Measurements from ENCODE around the gene TRIP13.
"Not testable (repeated sequence)": the region's sequence is repeated elsewhere in the genome, so short reads cannot be mapped to it uniquely, and the experiment has no call there.

The TRIP13 gene

DNA sequence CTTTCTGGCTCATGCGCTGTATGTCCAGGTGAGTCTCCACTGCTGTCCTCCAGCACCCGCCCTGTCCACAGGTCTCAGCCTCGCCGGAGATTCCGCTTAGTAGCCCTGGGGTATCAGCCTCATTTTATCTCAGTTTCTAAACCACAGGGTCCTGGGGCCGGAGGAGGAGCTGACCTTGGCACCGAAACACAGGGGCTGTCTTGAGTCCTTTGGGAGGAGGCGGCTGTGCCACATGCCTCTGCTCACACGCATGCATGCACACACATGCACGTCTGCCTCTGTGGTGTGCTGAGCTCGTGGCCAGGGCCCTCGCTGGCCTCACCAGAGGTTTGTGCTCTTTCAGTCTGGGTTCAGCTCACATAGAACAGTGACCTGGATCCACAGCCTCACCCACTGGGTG lies 23.3 kb downstream of the TRIP13 start:
- peaks cover 35% of the 10 kb centered on the region for H3K36me3 ChIP-seq
- no peak overlapping the region for H3K4me3 ChIP-seq (ENCODE audit: low read depth, low read length)
- H3K9me3 ChIP-seq, result no peaks in the 10 kb centered on the region
- no peak for DNase-seq
- TF ChIP-seq, protein P1, sequence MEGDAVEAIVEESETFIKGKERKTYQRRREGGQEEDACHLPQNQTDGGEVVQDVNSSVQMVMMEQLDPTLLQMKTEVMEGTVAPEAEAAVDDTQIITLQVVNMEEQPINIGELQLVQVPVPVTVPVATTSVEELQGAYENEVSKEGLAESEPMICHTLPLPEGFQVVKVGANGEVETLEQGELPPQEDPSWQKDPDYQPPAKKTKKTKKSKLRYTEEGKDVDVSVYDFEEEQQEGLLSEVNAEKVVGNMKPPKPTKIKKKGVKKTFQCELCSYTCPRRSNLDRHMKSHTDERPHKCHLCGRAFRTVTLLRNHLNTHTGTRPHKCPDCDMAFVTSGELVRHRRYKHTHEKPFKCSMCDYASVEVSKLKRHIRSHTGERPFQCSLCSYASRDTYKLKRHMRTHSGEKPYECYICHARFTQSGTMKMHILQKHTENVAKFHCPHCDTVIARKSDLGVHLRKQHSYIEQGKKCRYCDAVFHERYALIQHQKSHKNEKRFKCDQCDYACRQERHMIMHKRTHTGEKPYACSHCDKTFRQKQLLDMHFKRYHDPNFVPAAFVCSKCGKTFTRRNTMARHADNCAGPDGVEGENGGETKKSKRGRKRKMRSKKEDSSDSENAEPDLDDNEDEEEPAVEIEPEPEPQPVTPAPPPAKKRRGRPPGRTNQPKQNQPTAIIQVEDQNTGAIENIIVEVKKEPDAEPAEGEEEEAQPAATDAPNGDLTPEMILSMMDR (IDR thresholded peaks at IDR 0.05; ENCODE audit: low read depth, low read length), result no peak
- no peaks in the 10 kb centered on the region for H3K4me1 ChIP-seq
- no peaks in the 10 kb centered on the region for H3K27me3 ChIP-seq

DNA sequence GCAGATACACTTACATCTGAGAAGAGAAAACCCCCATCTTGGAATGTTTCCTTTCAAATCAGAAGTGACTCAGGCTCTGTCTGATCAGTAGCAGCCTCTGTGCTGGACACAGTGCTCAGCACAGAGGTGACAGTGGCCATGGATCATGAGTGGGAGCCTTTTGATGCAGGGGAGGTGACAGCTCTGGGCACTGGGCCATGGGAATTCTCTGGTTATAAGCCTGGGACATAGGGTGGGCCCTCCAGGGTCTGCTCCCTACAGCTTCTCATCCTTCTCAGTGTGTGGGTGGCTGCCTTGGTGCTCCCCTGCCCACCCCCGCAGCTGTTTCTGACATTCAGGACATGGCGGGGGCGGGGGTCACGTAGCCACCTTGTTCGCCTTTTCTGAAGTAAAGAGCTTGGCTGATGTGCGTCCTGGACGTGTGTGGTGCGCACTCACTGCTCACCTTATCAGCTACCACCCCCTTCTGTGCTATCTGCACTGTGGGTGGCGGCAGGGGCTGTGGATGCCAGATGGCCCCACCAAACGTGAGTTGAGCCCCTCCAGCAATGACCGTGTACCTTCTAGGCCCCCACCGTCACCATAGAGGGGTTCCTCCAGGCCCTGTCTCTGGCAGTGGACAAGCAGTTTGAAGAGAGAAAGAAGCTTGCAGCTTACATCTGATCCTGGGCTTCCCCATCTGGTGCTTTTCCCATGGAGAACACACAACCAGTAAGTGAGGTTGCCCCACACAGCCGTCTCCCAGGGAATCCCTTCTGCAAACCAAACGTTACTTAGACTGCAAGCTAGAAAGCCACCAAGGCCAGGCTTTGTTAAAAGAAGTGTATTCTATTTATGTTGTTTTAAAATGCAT lies 24.0 kb downstream of the TRIP13 start:
- no peak for DNase-seq
- Histone ChIP-seq H3K4me3 (ENCODE audit: low read depth, low read length) (no peak overlapping the region), H3K36me3 (peaks cover 35% of the 10 kb centered on the region), H3K4me1 (no peaks in the 10 kb centered on the region), H3K9me3 (no peaks in the 10 kb centered on the region), H3K27me3 (no peaks in the 10 kb centered on the region)
- TF ChIP-seq, protein P1 (IDR thresholded peaks at IDR 0.05; ENCODE audit: low read depth, low read length), result no peak

DNA sequence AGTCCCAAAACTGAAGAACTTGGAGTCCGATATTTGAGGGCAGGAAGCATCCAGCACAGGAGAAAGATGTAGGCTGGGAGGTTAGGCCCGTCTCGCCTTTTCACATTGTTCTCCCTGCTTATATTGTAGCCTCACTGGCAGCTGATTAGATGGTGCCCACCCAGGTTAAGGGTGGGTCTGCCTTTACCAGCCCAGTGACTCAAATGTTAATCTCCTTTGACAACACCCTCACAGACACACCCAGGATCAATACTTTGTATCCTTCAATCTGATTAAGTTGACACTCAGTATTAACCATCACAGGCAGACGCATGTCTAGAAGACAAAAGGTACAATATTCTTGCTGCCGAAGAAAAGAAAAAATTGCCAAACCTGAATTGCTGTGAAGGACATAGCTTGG lies 26.0 kb downstream of the TRIP13 start:
- H3K9me3 ChIP-seq; DNase-seq; H3K4me3 ChIP-seq (ENCODE audit: low read depth, low read length); H3K27me3 ChIP-seq; H3K4me1 ChIP-seq: not testable (repeated sequence)
- H3K36me3 ChIP-seq, result peaks cover 32% of the 10 kb centered on the region

DNA sequence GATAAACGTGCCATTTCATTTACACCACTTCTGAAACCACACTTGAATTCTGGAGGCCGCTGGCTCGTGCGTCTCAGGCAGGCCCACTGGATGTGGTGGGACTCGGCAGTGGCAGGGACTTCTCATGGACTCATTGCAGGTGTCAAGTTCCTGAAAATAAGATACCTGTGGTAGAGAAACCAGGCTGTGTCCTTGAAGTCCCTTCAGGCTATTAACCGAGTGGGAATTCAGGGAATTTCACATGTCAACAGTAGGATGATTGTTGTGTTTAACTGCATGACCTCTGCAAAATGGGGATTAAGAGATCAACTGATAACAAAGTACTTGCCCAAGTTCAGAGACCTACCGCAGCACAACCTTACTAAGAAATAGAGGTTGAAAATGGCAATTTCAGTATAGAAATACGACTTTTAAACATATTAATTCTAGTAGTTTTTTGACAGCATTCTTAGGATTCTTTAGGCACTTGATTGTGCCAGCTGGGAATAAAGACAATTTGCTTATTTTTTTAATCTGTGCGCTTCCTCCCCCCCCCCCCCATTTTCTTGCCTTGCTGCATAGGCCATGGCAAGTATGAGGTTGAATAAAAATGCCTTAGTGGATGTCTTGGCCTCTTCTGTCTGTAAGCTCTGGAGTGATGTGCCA lies 26.8 kb downstream of the TRIP13 start:
- no peaks in the 10 kb centered on the region for H3K27me3 ChIP-seq
- no peaks in the 10 kb centered on the region for H3K9me3 ChIP-seq
- no peaks in the 10 kb centered on the region for H3K4me1 ChIP-seq
- H3K36me3 ChIP-seq, result peaks cover 26% of the 10 kb centered on the region
- DNase-seq, result no peak
- TF ChIP-seq, protein P1 (IDR thresholded peaks at IDR 0.05; ENCODE audit: low read depth, low read length), result no peak
- no peak overlapping the region for H3K4me3 ChIP-seq (ENCODE audit: low read depth, low read length)

DNA sequence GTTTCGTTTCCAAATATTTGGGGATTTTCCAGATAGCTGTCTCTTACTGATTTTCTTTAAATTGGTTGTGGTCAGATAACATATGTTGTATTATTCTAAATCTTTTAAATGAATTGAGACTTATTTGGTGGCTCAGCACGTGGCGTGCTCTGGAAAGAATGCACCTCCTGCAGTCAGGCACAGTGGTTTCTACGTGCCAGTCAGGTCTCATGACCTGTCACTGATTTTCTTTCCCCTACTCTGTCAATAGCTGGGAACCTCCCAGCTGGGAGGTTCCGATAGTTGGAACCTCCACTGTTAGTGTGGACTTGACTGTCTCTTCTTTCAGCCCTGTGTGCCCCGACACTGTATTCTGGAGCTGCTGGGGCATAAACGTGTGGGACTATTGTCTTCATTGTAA lies 27.6 kb downstream of the TRIP13 start:
- H3K4me1 ChIP-seq, result no peaks in the 10 kb centered on the region
- H3K4me3 ChIP-seq (ENCODE audit: low read depth, low read length), result no peak overlapping the region
- no peak for DNase-seq
- no peaks in the 10 kb centered on the region for H3K27me3 ChIP-seq
- TF ChIP-seq, protein P1 (IDR thresholded peaks at IDR 0.05; ENCODE audit: low read depth, low read length), result no peak
- peaks cover 21% of the 10 kb centered on the region for H3K36me3 ChIP-seq
- H3K9me3 ChIP-seq, result no peaks in the 10 kb centered on the region

DNA sequence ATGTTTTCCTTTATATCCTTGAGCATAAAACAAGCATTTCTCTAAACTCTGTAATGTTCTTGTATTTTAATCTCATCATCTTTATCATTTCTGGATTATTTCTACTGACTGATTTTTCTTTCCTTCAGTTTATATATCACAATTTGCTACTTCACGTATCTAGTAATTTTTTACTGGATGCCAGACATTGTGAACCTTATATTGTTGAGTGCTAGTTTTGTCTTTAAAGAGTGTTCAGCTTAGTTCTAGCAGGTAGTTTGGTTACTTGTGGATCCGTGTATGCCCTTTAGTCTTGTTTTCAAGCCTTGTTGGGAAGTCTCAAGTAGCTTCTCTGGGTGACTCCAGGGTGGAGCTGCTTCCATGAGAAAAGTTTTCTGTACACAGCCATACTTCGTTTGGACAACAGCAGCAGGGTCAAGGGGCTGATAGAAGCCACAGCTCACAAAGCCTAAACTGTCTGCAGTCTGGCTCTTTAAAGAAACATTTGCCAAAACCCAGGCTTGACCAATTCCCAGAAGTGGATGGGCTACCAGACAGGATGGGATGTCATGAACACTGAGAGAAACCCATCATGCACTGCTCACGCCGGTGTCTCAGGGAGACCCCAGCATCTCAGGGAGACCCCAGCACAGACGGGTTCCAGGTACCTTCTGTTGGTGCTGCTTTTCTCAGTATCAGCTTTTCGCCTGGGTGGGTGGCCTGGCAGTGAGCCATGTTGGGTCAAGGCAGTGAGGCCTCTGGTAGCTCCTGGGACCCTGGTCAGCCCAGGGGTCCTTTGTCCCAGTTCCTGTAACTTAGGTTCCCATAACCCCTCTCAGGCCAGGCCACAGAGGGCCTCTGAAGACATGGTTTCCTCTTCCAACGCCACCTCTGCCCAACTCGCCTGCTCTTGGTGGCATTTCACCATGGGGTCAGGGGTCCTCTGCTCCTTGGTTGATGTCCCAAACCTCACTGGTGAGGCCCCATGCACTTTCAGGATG lies 29.1 kb downstream of the TRIP13 start:
- Histone ChIP-seq H3K36me3 (peaks cover 8% of the 10 kb centered on the region), H3K27me3 (no peaks in the 10 kb centered on the region; the same call in 1 of the 2 replicates), H3K4me1 (no peaks in the 10 kb centered on the region), H3K4me3 (ENCODE audit: low read depth, low read length) (no peak overlapping the region), H3K9me3 (no peaks in the 10 kb centered on the region)
- TF ChIP-seq, protein P1 (IDR thresholded peaks at IDR 0.05; ENCODE audit: low read depth, low read length), result no peak
- no peak for DNase-seq

All from BE2C (cell line).